HG03095 (cell line): ENCODE data around the gene UGT2B11.
"Not testable (repeated sequence)": the region's sequence is repeated elsewhere in the genome, so short reads cannot be mapped to it uniquely, and the experiment has no call there.

ENCODE experiments used
- ATAC-seq: cut with Tn5 transposase; IDR thresholded peaks from one replicate; pipeline ENCODE4 v1.9.1; 2021; ENCODE audit warnings: moderate library complexity; ENCODE audit not compliant: unreplicated experiment

Gene UGT2B11

GRCh38 chr4:69214716-69215115 lies at the start of gene UGT2B11:
TSS of gene UGT2B11 (minus strand) at chr4:69214748. CDS start at chr4:69214722, 26 bp downstream.
- no peak for ATAC-seq

- not testable (repeated sequence) for ATAC-seq
Observed at GRCh38 chr4:69253147-69253772, 38.7 kb upstream of the UGT2B11 start.

GRCh38 chr4:69250884-69251283 lies 36.3 kb upstream of the UGT2B11 start:
- not testable (repeated sequence) for ATAC-seq

GRCh38 chr4:69242562-69243240 lies 28.2 kb upstream of the UGT2B11 start:
- not testable (repeated sequence) for ATAC-seq

GRCh38 chr4:69241746-69242145 lies 27.2 kb upstream of the UGT2B11 start:
- ATAC-seq: not testable (repeated sequence)

GRCh38 chr4:69240787-69241186 lies 26.2 kb upstream of the UGT2B11 start:
- not testable (repeated sequence) for ATAC-seq

- no peak for ATAC-seq
Observed at GRCh38 chr4:69239557-69240168, 25.1 kb upstream of the UGT2B11 start.

GRCh38 chr4:69239092-69239491 lies 24.5 kb upstream of the UGT2B11 start:
- ATAC-seq: no peak

- no peak for ATAC-seq
Observed at GRCh38 chr4:69224891-69225290, 10.3 kb upstream of the UGT2B11 start.

GRCh38 chr4:69223277-69223676 lies 8.7 kb upstream of the UGT2B11 start:
- ATAC-seq: not testable (repeated sequence)

- not testable (repeated sequence) for ATAC-seq
Observed at GRCh38 chr4:69218491-69218890, 3.9 kb upstream of the UGT2B11 start.

GRCh38 chr4:69210911-69211310 lies 3.6 kb downstream of the UGT2B11 start:
- no peak for ATAC-seq

- ATAC-seq: not testable (repeated sequence)
Observed at GRCh38 chr4:69198506-69198905, 16.0 kb downstream of the UGT2B11 start.

GRCh38 chr4:69196209-69196965 lies 18.2 kb downstream of the UGT2B11 start:
- no peak for ATAC-seq

- no peak for ATAC-seq
Observed at GRCh38 chr4:69194166-69194565, 20.4 kb downstream of the UGT2B11 start.

- ATAC-seq: not testable (repeated sequence)
Observed at GRCh38 chr4:69191905-69192304, 22.6 kb downstream of the UGT2B11 start.

- ATAC-seq: not testable (repeated sequence)
Observed at GRCh38 chr4:69190621-69191020, 23.9 kb downstream of the UGT2B11 start.

- not testable (repeated sequence) for ATAC-seq
Observed at GRCh38 chr4:69181519-69182169, 32.9 kb downstream of the UGT2B11 start.

GRCh38 chr4:69179817-69180216 lies 34.7 kb downstream of the UGT2B11 start:
- ATAC-seq: not testable (repeated sequence)

- ATAC-seq: not testable (repeated sequence)
Observed at GRCh38 chr4:69178751-69179205, 35.8 kb downstream of the UGT2B11 start.
